Endodermal cell (in vitro differentiated cells): ENCODE measurements around the gene PRM3. TPM values are rescaled to one million over a fixed set of nuclear protein-coding genes. Genes with fewer than 3 reads are reported as not detected.

Experiments
- DNase-seq: peaks from one replicate; pipeline ENCODE4 v3.0.0-alpha.2; 2017
- H3K27ac ChIP-seq: 2 replicates; pipeline ENCODE4 v1.5.1; 2013; ENCODE audit warnings: mild to moderate bottlenecking, low read depth, low read length, moderate library complexity
- H3K27me3 ChIP-seq: 2 replicates; pipeline ENCODE4 v1.6.1; 2013; ENCODE audit warnings: mild to moderate bottlenecking, low read length, moderate library complexity; ENCODE audit not compliant: insufficient read depth, control insufficient read depth, poor library complexity, severe bottlenecking
- H3K36me3 ChIP-seq: 2 replicates; pipeline ENCODE4 v1.7.0; 2013; ENCODE audit warnings: mild to moderate bottlenecking, low read length, moderate library complexity; ENCODE audit not compliant: control insufficient read depth, insufficient read depth
- H3K4me1 ChIP-seq: one replicate; pipeline ENCODE4 v1.7.0; 2013; ENCODE audit warnings: low read length; ENCODE audit not compliant: control insufficient read depth, insufficient read depth
- H3K4me3 ChIP-seq: 2 replicates; pipeline ENCODE4 v1.5.1; 2013; ENCODE audit warnings: mild to moderate bottlenecking, low read length, moderate library complexity
- H3K9ac ChIP-seq: 2 replicates; pipeline ENCODE4 v1.6.1; 2013; ENCODE audit warnings: mild to moderate bottlenecking, low read length, moderate library complexity; ENCODE audit not compliant: poor library complexity, severe bottlenecking; ENCODE audit errors: extremely low read depth
- H3K9me3 ChIP-seq: 2 replicates; pipeline ENCODE4 v1.6.1; 2013; ENCODE audit warnings: mild to moderate bottlenecking, low read length, moderate library complexity; ENCODE audit not compliant: control insufficient read depth
- H3K27ac Mint-ChIP-seq: 2 replicates; pipeline ENCODE4 v1.8.0; 2020; ENCODE audit warnings: mixed read lengths
- H3K27me3 Mint-ChIP-seq: 2 replicates; pipeline ENCODE4 v1.8.0; 2021; ENCODE audit warnings: mild to moderate bottlenecking, mixed read lengths; ENCODE audit not compliant: insufficient read depth
- H3K36me3 Mint-ChIP-seq: 2 replicates; pipeline ENCODE4 v1.8.0; 2020; ENCODE audit warnings: low read depth, mixed read lengths
- H3K4me1 Mint-ChIP-seq: 2 replicates; pipeline ENCODE4 v1.8.0; 2020; ENCODE audit warnings: mixed read lengths
- H3K4me3 Mint-ChIP-seq: 2 replicates; pipeline ENCODE4 v1.8.0; 2020; ENCODE audit warnings: mild to moderate bottlenecking, moderate library complexity, mixed read lengths
- H3K9me3 Mint-ChIP-seq: 2 replicates; pipeline ENCODE4 v1.8.0; 2020; ENCODE audit warnings: mild to moderate bottlenecking, mixed read lengths
- WGBS, 2 experiments: methylation state at CpG; one replicate each; pipeline versions ENCODE4 v1.1.5 to v1.1.7; 2013; ENCODE audit warnings: missing lambda C conversion rate in 2 of 2, mixed read lengths in 1 of 2; ENCODE audit not compliant: insufficient coverage in 1 of 2, insufficient read length in 1 of 2; 5-methylcytosine and 5-hydroxymethylcytosine counted together
- total RNA-seq, 2 donors: library from RNA; stranded (reverse); fragmentation: NEBNext Ultra II Directional in 1 of 2; extraction: Animal tissue kit (Norgen Biotek cat#: 25700) in 1 of 2; gene quantifications; 2 replicates in 1 of 2; 3 replicates in 1 of 2; pipeline ENCODE4 v1.2.1, GENCODE V29; 2021
- TF ChIP-seq, protein P1 (sequence below): fragments of 200-600 bp; sonication (generic); conservative IDR thresholded peaks from 2 replicates; pipeline ENCODE4 v1.5.0; 2021; ENCODE audit warnings: antibody characterized with exemption, mild to moderate bottlenecking

PRM3 gene
- total RNA-seq, 2 donors from 2014 or later = not detected

DNA sequence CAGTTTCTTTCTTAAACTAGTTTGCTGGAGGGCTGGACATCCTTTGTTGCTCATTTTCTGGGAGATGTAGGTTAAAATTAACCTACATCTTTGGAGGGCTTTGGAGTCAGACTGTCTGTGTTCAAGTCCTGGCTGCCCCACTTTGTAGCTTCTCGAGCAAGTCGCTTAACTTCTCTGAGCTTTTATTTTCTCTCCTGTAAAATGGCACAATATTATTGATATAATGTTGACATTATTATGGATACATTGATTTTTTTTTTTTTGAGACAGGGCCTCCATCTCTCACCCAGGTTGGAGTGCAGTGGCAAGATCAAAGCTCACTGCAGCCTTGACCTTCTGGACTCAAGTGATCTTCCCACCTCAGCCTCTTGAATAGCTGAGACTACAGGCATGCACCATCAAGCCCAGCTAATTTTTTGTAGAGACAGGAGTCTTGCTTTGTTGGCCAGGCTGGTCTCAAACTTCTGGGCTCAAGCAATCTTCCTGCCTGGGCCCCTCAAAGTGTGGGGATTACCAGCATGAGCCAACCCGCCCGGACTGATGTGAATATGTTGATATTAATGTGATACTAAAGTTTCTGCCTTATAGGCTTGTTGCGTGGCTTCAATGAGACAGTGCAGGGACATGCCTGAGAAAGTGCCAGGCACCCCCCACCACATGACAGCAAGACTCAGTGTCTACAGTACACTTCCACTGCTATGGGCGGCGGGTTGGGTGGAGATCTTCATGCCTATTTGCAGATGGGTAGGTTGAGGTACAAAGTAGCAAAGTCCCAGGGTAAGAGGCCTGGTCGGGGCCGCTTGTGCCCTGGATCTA is 40.3 kb upstream of the PRM3 start:
- H3K27ac Mint-ChIP-seq = peak overlapping the region; percentile 72
- H3K27me3 Mint-ChIP-seq = peaks cover 10% of the 10 kb centered on the region
- no peaks in the 10 kb centered on the region for H3K36me3 Mint-ChIP-seq
- DNase-seq = no peak
- H3K9ac ChIP-seq = no peak overlapping the region
- H3K9me3 ChIP-seq = no peaks in the 10 kb centered on the region
- peaks cover 21% of the 10 kb centered on the region for H3K4me1 Mint-ChIP-seq
- 91 to 98% methylated on average over 5 to 9 of the region's 9 CpGs for WGBS, 2 experiments
- H3K27me3 ChIP-seq = no peaks in the 10 kb centered on the region
- H3K4me3 Mint-ChIP-seq = no peak overlapping the region
- H3K36me3 ChIP-seq = no peaks in the 10 kb centered on the region
- H3K4me3 ChIP-seq = no peak overlapping the region
- no peaks in the 10 kb centered on the region for H3K9me3 Mint-ChIP-seq
- no peaks in the 10 kb centered on the region for H3K4me1 ChIP-seq
- TF ChIP-seq, protein P1, sequence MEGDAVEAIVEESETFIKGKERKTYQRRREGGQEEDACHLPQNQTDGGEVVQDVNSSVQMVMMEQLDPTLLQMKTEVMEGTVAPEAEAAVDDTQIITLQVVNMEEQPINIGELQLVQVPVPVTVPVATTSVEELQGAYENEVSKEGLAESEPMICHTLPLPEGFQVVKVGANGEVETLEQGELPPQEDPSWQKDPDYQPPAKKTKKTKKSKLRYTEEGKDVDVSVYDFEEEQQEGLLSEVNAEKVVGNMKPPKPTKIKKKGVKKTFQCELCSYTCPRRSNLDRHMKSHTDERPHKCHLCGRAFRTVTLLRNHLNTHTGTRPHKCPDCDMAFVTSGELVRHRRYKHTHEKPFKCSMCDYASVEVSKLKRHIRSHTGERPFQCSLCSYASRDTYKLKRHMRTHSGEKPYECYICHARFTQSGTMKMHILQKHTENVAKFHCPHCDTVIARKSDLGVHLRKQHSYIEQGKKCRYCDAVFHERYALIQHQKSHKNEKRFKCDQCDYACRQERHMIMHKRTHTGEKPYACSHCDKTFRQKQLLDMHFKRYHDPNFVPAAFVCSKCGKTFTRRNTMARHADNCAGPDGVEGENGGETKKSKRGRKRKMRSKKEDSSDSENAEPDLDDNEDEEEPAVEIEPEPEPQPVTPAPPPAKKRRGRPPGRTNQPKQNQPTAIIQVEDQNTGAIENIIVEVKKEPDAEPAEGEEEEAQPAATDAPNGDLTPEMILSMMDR = no peak
- no peak overlapping the region for H3K27ac ChIP-seq

DNA sequence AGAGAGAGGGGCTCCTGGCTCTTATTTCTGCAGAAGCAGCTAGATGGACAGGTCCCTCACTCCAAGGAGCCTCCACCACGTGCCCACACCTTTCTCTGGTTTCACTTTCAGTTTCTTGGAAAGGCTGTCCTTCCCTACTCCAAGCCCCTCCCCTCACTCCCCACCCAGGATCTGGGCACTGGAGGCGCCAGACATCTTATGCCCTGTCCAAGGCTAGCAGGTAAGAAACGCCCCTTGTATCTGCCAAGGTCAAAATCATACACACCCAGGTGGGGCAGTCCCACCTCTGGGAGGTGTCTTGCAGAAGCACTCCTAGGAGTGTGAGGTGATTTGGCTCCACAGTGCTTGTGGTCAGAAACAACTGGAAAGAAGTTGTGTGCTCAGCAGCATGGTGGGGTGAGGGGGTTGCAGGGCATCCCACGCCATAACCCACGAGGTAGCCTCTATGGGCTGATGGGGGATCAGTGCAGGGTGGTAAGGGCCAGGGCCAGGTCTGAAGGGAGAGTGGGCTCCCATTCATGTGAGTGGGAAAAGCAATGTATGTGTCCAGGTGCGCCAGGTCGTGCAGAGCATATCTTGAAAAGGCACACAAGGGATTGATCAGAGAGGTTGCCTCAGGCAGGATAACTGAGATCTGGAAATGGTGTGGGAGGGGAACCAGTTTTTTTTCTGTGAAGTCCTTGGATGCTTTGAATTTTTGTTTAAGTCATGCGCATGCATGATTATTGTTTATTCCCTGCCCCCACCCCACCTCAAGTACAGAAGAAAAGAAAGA is 39.5 kb upstream of the PRM3 start:
- DNase-seq = peak; percentile 83
- 58 to 75% methylated on average over 7 to 8 of the region's 8 CpGs for WGBS, 2 experiments
- no peaks in the 10 kb centered on the region for H3K36me3 ChIP-seq
- no peaks in the 10 kb centered on the region for H3K36me3 Mint-ChIP-seq
- no peaks in the 10 kb centered on the region for H3K27me3 ChIP-seq
- peak overlapping the region; percentile 32 for H3K27ac ChIP-seq
- peaks cover 21% of the 10 kb centered on the region for H3K4me1 Mint-ChIP-seq
- H3K4me1 ChIP-seq = no peaks in the 10 kb centered on the region
- H3K9ac ChIP-seq = no peak overlapping the region
- peak overlapping the region; percentile 73 for H3K27ac Mint-ChIP-seq
- H3K4me3 ChIP-seq = no peak overlapping the region
- no peak overlapping the region for H3K4me3 Mint-ChIP-seq
- H3K27me3 Mint-ChIP-seq = peaks cover 10% of the 10 kb centered on the region
- no peaks in the 10 kb centered on the region for H3K9me3 ChIP-seq
- H3K9me3 Mint-ChIP-seq = no peaks in the 10 kb centered on the region
- TF ChIP-seq, protein P1 = no peak

DNA sequence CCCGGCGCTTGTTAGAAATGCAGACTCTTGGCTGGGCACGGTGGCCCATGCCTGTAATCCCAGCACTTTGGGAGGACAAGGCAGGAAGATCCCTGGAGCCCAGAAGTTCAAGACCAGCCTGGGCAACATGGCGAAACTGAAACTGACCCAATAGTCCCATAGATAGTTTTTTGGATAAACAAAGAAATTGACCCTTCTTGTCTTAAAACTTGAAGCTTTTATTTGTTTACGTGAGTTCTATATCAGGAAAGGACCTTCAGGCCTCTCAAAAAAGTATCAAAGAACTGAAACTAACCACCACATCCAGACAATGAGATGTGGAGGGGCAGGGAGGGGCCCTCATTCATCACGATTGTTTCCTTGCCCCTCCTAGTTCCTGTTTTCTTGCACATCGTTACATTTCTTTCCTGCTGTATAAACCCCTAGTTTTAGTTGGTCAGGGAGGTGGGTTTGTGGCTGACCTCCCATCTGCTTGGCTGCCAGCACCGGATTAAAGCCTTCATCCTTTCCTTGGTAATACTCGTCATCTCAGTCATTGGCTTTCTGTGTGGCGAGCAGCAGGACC is 37.6 kb upstream of the PRM3 start:
- Histone ChIP-seq H3K9ac (no peak overlapping the region), H3K4me1 (no peaks in the 10 kb centered on the region), H3K27ac (no peak overlapping the region), H3K4me3 (no peak overlapping the region), H3K36me3 (no peaks in the 10 kb centered on the region), H3K9me3 (no peaks in the 10 kb centered on the region), H3K27me3 (no peaks in the 10 kb centered on the region)
- no peaks in the 10 kb centered on the region for H3K9me3 Mint-ChIP-seq
- peaks cover 14% of the 10 kb centered on the region for H3K4me1 Mint-ChIP-seq
- WGBS, 2 experiments = 90 to 92% methylated on average over 5 to 10 of the region's 10 CpGs
- no peaks in the 10 kb centered on the region for H3K36me3 Mint-ChIP-seq
- no peak overlapping the region for H3K4me3 Mint-ChIP-seq
- DNase-seq = no peak
- no peak overlapping the region for H3K27ac Mint-ChIP-seq
- H3K27me3 Mint-ChIP-seq = peaks cover under 1% of the 10 kb centered on the region
- TF ChIP-seq, protein P1 = no peak
